Nephron progenitor cell (in vitro differentiated cells): ENCODE results near the gene FZD10.

Experiments
- DNase-seq: peaks from one replicate; pipeline ENCODE4 v3.0.0; 2021
- H3K27ac Mint-ChIP-seq: 2 replicates; pipeline ENCODE4 v1.8.0; 2021; ENCODE audit warnings: mild to moderate bottlenecking, moderate library complexity, mixed read lengths
- H3K27me3 Mint-ChIP-seq: 2 replicates; pipeline ENCODE4 v1.8.0; 2021; ENCODE audit warnings: mild to moderate bottlenecking, low read depth, mixed read lengths; ENCODE audit not compliant: poor library complexity
- H3K36me3 Mint-ChIP-seq: 2 replicates; pipeline ENCODE4 v1.8.0; 2021; ENCODE audit warnings: low read depth, mixed read lengths
- H3K4me1 Mint-ChIP-seq: 2 replicates; pipeline ENCODE4 v1.8.0; 2021; ENCODE audit warnings: mixed read lengths
- H3K4me3 Mint-ChIP-seq: 2 replicates; pipeline ENCODE4 v1.8.0; 2021; ENCODE audit warnings: mild to moderate bottlenecking, moderate library complexity, mixed read lengths
- H3K9me3 Mint-ChIP-seq: 2 replicates; pipeline ENCODE4 v1.8.0; 2021; ENCODE audit warnings: mild to moderate bottlenecking, moderate library complexity, mixed read lengths
- TF ChIP-seq, protein P1 (sequence below): fragments of 200-600 bp; sonication (generic); IDR thresholded peaks from 2 replicates; pipeline ENCODE4 v1.5.0; 2021; ENCODE audit warnings: antibody characterized with exemption

The FZD10 gene

DNA sequence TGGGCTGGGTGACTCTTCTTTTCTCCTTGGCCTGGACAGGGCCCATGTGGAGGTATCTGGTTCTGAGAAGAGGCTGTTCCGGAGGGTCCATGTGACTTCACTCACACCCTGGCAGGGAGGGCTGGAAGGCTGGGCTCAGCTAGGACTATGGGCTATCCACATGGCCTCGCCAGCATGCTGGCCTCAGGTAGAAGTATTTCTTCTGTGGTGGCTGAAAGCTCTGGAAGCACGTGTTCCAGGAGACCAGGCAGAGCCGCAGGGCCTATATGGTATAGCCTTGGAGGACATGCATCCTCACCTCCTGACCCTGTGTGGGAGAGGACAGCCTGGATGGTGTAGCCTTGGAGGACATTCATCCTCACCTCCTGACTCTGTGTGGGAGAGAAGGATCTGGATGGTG, 38.2 kb upstream of the FZD10 start:
- TF ChIP-seq, protein P1, sequence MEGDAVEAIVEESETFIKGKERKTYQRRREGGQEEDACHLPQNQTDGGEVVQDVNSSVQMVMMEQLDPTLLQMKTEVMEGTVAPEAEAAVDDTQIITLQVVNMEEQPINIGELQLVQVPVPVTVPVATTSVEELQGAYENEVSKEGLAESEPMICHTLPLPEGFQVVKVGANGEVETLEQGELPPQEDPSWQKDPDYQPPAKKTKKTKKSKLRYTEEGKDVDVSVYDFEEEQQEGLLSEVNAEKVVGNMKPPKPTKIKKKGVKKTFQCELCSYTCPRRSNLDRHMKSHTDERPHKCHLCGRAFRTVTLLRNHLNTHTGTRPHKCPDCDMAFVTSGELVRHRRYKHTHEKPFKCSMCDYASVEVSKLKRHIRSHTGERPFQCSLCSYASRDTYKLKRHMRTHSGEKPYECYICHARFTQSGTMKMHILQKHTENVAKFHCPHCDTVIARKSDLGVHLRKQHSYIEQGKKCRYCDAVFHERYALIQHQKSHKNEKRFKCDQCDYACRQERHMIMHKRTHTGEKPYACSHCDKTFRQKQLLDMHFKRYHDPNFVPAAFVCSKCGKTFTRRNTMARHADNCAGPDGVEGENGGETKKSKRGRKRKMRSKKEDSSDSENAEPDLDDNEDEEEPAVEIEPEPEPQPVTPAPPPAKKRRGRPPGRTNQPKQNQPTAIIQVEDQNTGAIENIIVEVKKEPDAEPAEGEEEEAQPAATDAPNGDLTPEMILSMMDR: no peak
- Mint-ChIP-seq H3K27me3 (peaks cover 8% of the 10 kb centered on the region), H3K4me3 (no peak overlapping the region), H3K9me3 (no peaks in the 10 kb centered on the region), H3K36me3 (no peaks in the 10 kb centered on the region), H3K27ac (no peak overlapping the region), H3K4me1 (peaks cover 90% of the 10 kb centered on the region)
- no peak for DNase-seq

- Mint-ChIP-seq H3K27me3 (peaks cover 12% of the 10 kb centered on the region), H3K9me3 (no peaks in the 10 kb centered on the region), H3K4me3 (no peak overlapping the region), H3K27ac (no peak overlapping the region), H3K36me3 (no peaks in the 10 kb centered on the region), H3K4me1 (peaks cover 90% of the 10 kb centered on the region)
- TF ChIP-seq, protein P1: no peak
- DNase-seq: no peak
Measured at GRCh38 chr12:130124605-130125244, 37.5 kb upstream of the FZD10 start.

DNA sequence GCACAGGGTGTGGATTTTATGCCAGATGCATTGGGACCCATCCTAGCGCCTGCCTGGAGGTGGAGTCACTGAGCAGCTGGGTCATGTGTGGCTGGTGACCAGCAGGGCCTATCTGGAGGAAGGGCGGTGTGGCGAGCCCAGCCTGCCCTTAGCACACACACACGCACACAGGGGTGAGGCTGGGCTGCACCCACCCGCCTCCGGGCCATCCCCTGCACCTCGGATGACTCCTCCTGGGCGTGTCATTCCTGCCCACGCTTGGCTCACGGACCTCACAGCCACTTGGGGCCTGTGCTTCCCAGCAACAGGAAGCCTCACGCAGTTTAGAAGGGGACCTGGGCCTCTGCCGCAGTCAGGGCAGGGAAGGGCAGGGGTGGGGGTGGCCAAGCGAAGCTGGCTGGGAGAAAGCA, 36.2 kb upstream of the FZD10 start:
- H3K27me3 Mint-ChIP-seq: peaks cover 12% of the 10 kb centered on the region
- no peak overlapping the region for H3K27ac Mint-ChIP-seq
- no peak for DNase-seq

GRCh38 chr12:130127532-130127911, 34.7 kb upstream of the FZD10 start:
- DNase-seq: no peak
- no peak overlapping the region for H3K4me3 Mint-ChIP-seq
- TF ChIP-seq, protein P1: no peak
- peaks cover 6% of the 10 kb centered on the region for H3K27me3 Mint-ChIP-seq
- H3K4me1 Mint-ChIP-seq: peaks cover 86% of the 10 kb centered on the region
- no peaks in the 10 kb centered on the region for H3K36me3 Mint-ChIP-seq
- H3K27ac Mint-ChIP-seq: no peak overlapping the region
- H3K9me3 Mint-ChIP-seq: no peaks in the 10 kb centered on the region

More for the DNA sequence above, 36.2 kb upstream of the FZD10 start:
- no peaks in the 10 kb centered on the region for H3K36me3 Mint-ChIP-seq
- TF ChIP-seq, protein P1: no peak
- H3K4me1 Mint-ChIP-seq: peaks cover 90% of the 10 kb centered on the region
- no peak overlapping the region for H3K4me3 Mint-ChIP-seq
- H3K9me3 Mint-ChIP-seq: no peaks in the 10 kb centered on the region

GRCh38 chr12:130127912-130128789, 34.1 kb upstream of the FZD10 start:
- TF ChIP-seq, protein P1: no peak
- H3K4me1 Mint-ChIP-seq: peaks cover 86% of the 10 kb centered on the region
- no peak for DNase-seq
- no peak overlapping the region for H3K27ac Mint-ChIP-seq
- H3K4me3 Mint-ChIP-seq: no peak overlapping the region
- peaks cover 9% of the 10 kb centered on the region for H3K27me3 Mint-ChIP-seq
- no peaks in the 10 kb centered on the region for H3K36me3 Mint-ChIP-seq
- H3K9me3 Mint-ChIP-seq: no peaks in the 10 kb centered on the region
